Measurements from ENCODE around the gene ELOVL7. TPM values are rescaled to one million over a fixed set of nuclear protein-coding genes. Genes with fewer than 3 reads are reported as not detected.
"Not testable (repeated sequence)": the region's sequence is repeated elsewhere in the genome, so short reads cannot be mapped to it uniquely, and the experiment has no call there.

ELOVL7 gene
- total RNA-seq, 6 experiments from 2014 or later = 0.19 to 1.2 (median 0.63) TPM

DNA sequence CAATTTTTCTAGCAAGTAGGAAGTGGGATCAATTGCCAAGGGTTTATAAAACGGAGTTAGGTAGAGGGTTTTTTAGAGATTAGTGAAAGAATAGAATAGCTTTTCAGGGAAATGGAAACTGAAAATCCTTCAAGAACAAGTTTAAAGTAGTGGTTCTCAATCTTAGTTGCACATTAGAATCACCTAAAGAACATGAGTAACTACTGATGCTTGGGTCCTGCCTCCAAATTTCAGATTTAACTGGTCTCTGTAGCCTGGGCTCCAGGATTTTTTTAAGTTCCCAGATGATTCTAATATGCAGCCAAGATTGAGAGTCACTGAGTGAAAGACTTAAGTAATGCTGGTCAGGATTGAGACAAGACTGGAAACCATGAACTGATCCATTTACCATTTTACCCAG lies 20.5 kb downstream of the ELOVL7 start:
- no peaks in the 10 kb centered on the region for H3K4me1 ChIP-seq
- TF ChIP-seq, protein P1, sequence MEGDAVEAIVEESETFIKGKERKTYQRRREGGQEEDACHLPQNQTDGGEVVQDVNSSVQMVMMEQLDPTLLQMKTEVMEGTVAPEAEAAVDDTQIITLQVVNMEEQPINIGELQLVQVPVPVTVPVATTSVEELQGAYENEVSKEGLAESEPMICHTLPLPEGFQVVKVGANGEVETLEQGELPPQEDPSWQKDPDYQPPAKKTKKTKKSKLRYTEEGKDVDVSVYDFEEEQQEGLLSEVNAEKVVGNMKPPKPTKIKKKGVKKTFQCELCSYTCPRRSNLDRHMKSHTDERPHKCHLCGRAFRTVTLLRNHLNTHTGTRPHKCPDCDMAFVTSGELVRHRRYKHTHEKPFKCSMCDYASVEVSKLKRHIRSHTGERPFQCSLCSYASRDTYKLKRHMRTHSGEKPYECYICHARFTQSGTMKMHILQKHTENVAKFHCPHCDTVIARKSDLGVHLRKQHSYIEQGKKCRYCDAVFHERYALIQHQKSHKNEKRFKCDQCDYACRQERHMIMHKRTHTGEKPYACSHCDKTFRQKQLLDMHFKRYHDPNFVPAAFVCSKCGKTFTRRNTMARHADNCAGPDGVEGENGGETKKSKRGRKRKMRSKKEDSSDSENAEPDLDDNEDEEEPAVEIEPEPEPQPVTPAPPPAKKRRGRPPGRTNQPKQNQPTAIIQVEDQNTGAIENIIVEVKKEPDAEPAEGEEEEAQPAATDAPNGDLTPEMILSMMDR (IDR thresholded peaks at IDR 0.05) = no peak
- no peak for TF ChIP-seq POLR2A (IDR thresholded peaks at IDR 0.05)
- 81% methylated on average over 1 of the region's 1 CpG for WGBS (ENCODE audit: insufficient coverage, low coverage, low lambda C conversion rate, missing lambda C conversion rate)
- no peak overlapping the region for H3K27ac ChIP-seq
- no peak for ATAC-seq
- H3K9me3 ChIP-seq = no peaks in the 10 kb centered on the region
- DNase-seq = no peak
- intact Hi-C loops (cut with DNase I) = no loop called here
- H3K36me3 ChIP-seq = no peaks in the 10 kb centered on the region
- no peak overlapping the region for H3K4me3 ChIP-seq
- no peaks in the 10 kb centered on the region for H3K27me3 ChIP-seq

DNA sequence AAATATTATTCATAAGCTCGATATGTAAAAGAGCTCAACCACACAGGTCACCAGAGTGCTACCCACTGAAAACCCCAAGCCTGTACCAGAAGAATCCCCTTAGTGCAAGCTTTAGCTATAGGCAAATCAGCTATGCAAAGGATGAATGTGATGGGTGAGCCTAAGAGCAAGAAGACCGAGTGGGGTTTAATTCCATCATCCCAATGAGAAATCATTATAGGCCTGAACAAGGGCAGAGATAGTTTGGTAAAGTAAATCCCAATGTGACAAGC lies 21.8 kb downstream of the ELOVL7 start:
- TF ChIP-seq, protein P1 (IDR thresholded peaks at IDR 0.05) = no peak
- no peak for TF ChIP-seq POLR2A (IDR thresholded peaks at IDR 0.05)
- Histone ChIP-seq H3K9me3 (no peaks in the 10 kb centered on the region), H3K27ac (no peak overlapping the region), H3K36me3 (no peaks in the 10 kb centered on the region), H3K4me1 (no peaks in the 10 kb centered on the region), H3K27me3 (no peaks in the 10 kb centered on the region), H3K4me3 (no peak overlapping the region)
- 93% methylated on average over 1 of the region's 2 CpGs for whole genome bisulfite sequencing (ENCODE audit: insufficient coverage, low coverage, low lambda C conversion rate, missing lambda C conversion rate)
- DNase-seq (no peak), ATAC-seq (no peak)
- intact Hi-C loops (cut with DNase I) = no loop called here

GRCh38 chr5:60821488-60822284 lies 22.4 kb downstream of the ELOVL7 start:
- Histone ChIP-seq H3K4me1 (no peaks in the 10 kb centered on the region), H3K27ac (no peak overlapping the region), H3K27me3 (no peaks in the 10 kb centered on the region), H3K4me3 (no peak overlapping the region), H3K36me3 (no peaks in the 10 kb centered on the region), H3K9me3 (no peaks in the 10 kb centered on the region)
- WGBS (ENCODE audit: insufficient coverage, low coverage, low lambda C conversion rate, missing lambda C conversion rate) = 83% methylated on average over 4 of the region's 4 CpGs
- ATAC-seq (no peak), DNase-seq (no peak)
- TF ChIP-seq, protein P1 (IDR thresholded peaks at IDR 0.05) = no peak
- no peak for TF ChIP-seq POLR2A (IDR thresholded peaks at IDR 0.05)
- intact Hi-C loops (cut with DNase I) = no loop called here

GRCh38 chr5:60820593-60821487 lies 23.2 kb downstream of the ELOVL7 start:
- ATAC-seq = peak; percentile 12 to 54 (median 41)
- intact Hi-C loops (cut with DNase I) = no loop called here
- no peaks in the 10 kb centered on the region for H3K4me1 ChIP-seq
- 60% methylated on average over 9 of the region's 9 CpGs for WGBS (ENCODE audit: insufficient coverage, low coverage, low lambda C conversion rate, missing lambda C conversion rate)
- H3K36me3 ChIP-seq = no peaks in the 10 kb centered on the region
- TF ChIP-seq POLR2A (IDR thresholded peaks at IDR 0.05) = no peak
- TF ChIP-seq, protein P1 (IDR thresholded peaks at IDR 0.05) = no peak
- no peak overlapping the region for H3K27ac ChIP-seq
- H3K9me3 ChIP-seq = no peaks in the 10 kb centered on the region
- no peaks in the 10 kb centered on the region for H3K27me3 ChIP-seq
- DNase-seq = no peak
- H3K4me3 ChIP-seq = no peak overlapping the region

DNA sequence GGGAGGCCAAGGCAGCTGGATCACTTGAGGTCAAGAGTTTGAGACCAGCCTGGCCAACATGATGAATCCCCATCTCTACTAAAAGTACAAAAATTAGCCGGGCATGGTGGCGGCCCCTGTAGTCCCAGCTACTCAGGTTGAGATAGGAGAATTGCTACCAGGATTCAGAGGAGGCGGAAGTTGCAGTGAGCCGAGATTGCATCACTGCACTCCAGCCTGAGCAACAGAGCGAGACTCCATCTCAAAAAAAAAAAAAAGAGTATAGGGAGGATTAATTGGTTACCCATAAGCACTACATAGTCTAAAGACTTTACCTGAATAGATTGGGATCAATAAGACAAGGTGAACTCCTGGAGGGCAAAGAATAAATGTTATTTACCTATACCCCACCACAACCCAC lies 27.9 kb downstream of the ELOVL7 start:
- H3K36me3 ChIP-seq; DNase-seq; H3K9me3 ChIP-seq; H3K4me1 ChIP-seq; H3K27ac ChIP-seq; H3K4me3 ChIP-seq; H3K27me3 ChIP-seq; intact Hi-C loops (cut with DNase I); ATAC-seq: not testable (repeated sequence)
- 87% methylated on average over 5 of the region's 5 CpGs for WGBS (ENCODE audit: insufficient coverage, low coverage, low lambda C conversion rate, missing lambda C conversion rate)

Measured in right lobe of liver (tissue), 6 donors.